Trophoblast cell (in vitro differentiated cells and primary cell): ENCODE results near the gene PRXL2A.

ENCODE experiments used
- DNase-seq, 2 donors: peaks; one replicate each; pipeline ENCODE4 v3.0.0-alpha.2; 2016
- H2AFZ ChIP-seq: 2 replicates; pipeline ENCODE4 v1.6.1; 2013; ENCODE audit warnings: low read length, moderate library complexity, mild to moderate bottlenecking; ENCODE audit not compliant: insufficient read depth, poor library complexity
- H2AK5ac ChIP-seq: 2 replicates; pipeline ENCODE4 v1.6.1; 2013; ENCODE audit warnings: mild to moderate bottlenecking, low read length
- H2BK120ac ChIP-seq: 2 replicates; pipeline ENCODE4 v1.6.1; 2013; ENCODE audit warnings: low read length, mild to moderate bottlenecking, moderate library complexity; ENCODE audit not compliant: insufficient read depth, poor library complexity
- H2BK12ac ChIP-seq: 2 replicates; pipeline ENCODE4 v1.6.1; 2013; ENCODE audit warnings: mild to moderate bottlenecking, low read length, moderate library complexity
- H2BK5ac ChIP-seq: 2 replicates; pipeline ENCODE4 v1.6.1; 2013; ENCODE audit warnings: low read length, low read depth, moderate library complexity, mild to moderate bottlenecking; ENCODE audit not compliant: poor library complexity
- H3K14ac ChIP-seq: 2 replicates; pipeline ENCODE4 v1.6.1; 2013; ENCODE audit warnings: mild to moderate bottlenecking, low read length
- H3K18ac ChIP-seq: 2 replicates; pipeline ENCODE4 v1.6.1; 2013; ENCODE audit warnings: mild to moderate bottlenecking, low read length
- H3K23ac ChIP-seq: 2 replicates; pipeline ENCODE4 v1.6.1; 2013; ENCODE audit warnings: low read length
- H3K27ac ChIP-seq: 2 replicates; pipeline ENCODE4 v1.5.1; 2013; ENCODE audit warnings: low read depth, mild to moderate bottlenecking, inconsistent platforms, low read length, moderate library complexity
- H3K27me3 ChIP-seq: 2 replicates; pipeline ENCODE4 v1.6.1; 2013; ENCODE audit warnings: inconsistent platforms, mild to moderate bottlenecking, low read length, moderate library complexity; ENCODE audit not compliant: insufficient read depth
- H3K36me3 ChIP-seq, 2 experiments: 1 replicate in 1 of 2; 2 replicates in 1 of 2; pipeline ENCODE4 v1.6.1; 2013; ENCODE audit warnings: low read length in 2 of 2, mild to moderate bottlenecking in 2 of 2, moderate library complexity in 1 of 2; ENCODE audit not compliant: insufficient read depth in 2 of 2, control insufficient read depth in 1 of 2
- H3K4ac ChIP-seq: 2 replicates; pipeline ENCODE4 v1.6.1; 2013; ENCODE audit warnings: low read depth, mild to moderate bottlenecking, low read length, moderate library complexity
- H3K4me1 ChIP-seq, 2 experiments: 1 replicate in 1 of 2; 2 replicates in 1 of 2; pipeline ENCODE4 v1.6.1; 2013; ENCODE audit warnings: low read length in 2 of 2, mild to moderate bottlenecking in 2 of 2, moderate library complexity in 1 of 2; ENCODE audit not compliant: insufficient read depth in 2 of 2, control insufficient read depth in 1 of 2
- H3K4me2 ChIP-seq: 2 replicates; pipeline ENCODE4 v1.6.1; 2013; ENCODE audit warnings: inconsistent platforms, mild to moderate bottlenecking, low read length, moderate library complexity
- H3K4me3 ChIP-seq: 2 replicates; pipeline ENCODE4 v1.5.1; 2013; ENCODE audit warnings: mild to moderate bottlenecking, low read depth, low read length, inconsistent platforms
- H3K79me1 ChIP-seq: one replicate; pipeline ENCODE4 v1.6.1; 2013; ENCODE audit warnings: low read length
- H3K79me2 ChIP-seq: 2 replicates; pipeline ENCODE4 v1.6.1; 2013; ENCODE audit warnings: low read length, mild to moderate bottlenecking; ENCODE audit not compliant: control insufficient read depth, insufficient read depth, poor library complexity
- H3K9ac ChIP-seq: 2 replicates; pipeline ENCODE4 v1.6.1; 2013; ENCODE audit warnings: mild to moderate bottlenecking, low read length
- H3K9me3 ChIP-seq: 2 replicates; pipeline ENCODE4 v1.6.1; 2013; ENCODE audit warnings: low read depth, mild to moderate bottlenecking, control low read depth, inconsistent platforms, low read length; ENCODE audit not compliant: insufficient read depth
- H4K12ac ChIP-seq: 2 replicates; pipeline ENCODE4 v1.6.1; 2013; ENCODE audit warnings: low read depth, mild to moderate bottlenecking, low read length, moderate library complexity
- H4K8ac ChIP-seq: 2 replicates; pipeline ENCODE4 v1.6.1; 2013; ENCODE audit warnings: low read depth, mild to moderate bottlenecking, low read length, moderate library complexity
- H4K91ac ChIP-seq: one replicate; pipeline ENCODE4 v1.6.1; 2013; ENCODE audit warnings: low read depth, mild to moderate bottlenecking, low read length, moderate library complexity
- WGBS: extraction: QIAGEN DNeasy Blood & Tissue Kit; methylation state at CpG from one replicate; pipeline ENCODE4 v1.1.7; 2013; ENCODE audit warnings: missing lambda C conversion rate; ENCODE audit not compliant: insufficient read length, insufficient coverage; ENCODE audit errors: extremely low coverage; 5-methylcytosine and 5-hydroxymethylcytosine counted together

PRXL2A gene

DNA sequence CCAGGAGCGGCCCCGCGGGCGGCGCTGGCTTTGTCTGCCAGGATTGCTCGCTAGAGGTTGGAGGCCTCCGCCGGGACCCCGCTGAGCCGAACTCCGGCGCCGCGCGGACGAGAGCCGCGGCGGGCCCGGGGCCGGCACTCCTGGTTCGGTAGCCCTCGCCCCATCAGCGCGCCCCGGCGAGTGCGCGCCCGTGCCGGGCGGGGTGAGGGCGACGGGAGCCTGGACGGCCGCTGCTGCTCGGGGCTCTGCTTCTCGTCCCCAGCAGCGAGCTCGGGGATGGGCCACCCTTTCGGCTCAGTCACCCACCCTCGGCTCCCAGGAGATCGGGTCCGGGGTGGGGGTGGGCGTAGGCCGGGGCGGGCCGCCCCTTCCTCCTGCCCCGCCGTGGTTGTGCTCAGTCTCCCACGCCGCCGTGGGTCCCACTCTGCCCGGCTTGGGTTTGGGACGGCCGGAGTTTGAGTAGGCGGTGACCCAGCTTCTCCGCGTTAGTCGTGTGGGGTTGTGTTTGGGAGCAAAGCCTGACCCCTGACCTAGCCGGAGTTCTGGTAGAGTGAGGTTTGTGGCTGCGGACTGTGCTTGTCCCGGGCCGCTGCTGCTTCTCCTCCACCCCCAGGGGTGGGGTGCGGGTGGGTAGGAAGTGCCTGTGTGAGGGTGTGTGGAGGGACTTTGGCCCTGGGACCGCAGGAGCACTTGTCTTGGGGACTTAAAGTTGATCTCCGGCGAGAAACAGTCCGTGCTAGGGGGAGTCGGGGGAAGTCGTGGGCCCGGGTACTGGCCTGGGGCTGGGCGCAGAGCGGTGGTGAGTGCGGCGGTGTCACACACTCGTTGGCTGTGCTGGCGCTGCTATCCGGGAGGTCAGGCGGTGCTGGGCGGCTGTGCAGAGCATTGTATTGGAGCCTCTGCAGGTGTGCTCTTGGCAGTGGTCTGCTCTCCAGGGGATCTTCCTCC, 46.4 kb downstream of the PRXL2A start:
- Histone ChIP-seq H3K23ac (no peak overlapping the region), H3K79me2 (peaks cover 44% of the 10 kb centered on the region), H3K18ac (peak overlapping the region; percentile 40), H3K4me2 (peak overlapping the region; percentile 68), H3K4ac (peak overlapping the region; percentile 98), H2BK12ac (peak overlapping the region; percentile 47), H3K27ac (peak overlapping the region; percentile 95), H3K14ac (peak overlapping the region; percentile 98), H3K9me3 (peaks cover 1% of the 10 kb centered on the region), H3K27me3 (no peaks in the 10 kb centered on the region), H3K79me1 (peaks cover 27% of the 10 kb centered on the region), H3K9ac (peak overlapping the region; percentile 96), H3K4me3 (peak overlapping the region; percentile 92), H4K91ac (peak overlapping the region; percentile 99), H4K12ac (peak overlapping the region; percentile 92), H2BK5ac (peak overlapping the region; percentile 96), H2AK5ac (peak overlapping the region; percentile 71), H2BK120ac (peak overlapping the region; percentile 90), H4K8ac (peak overlapping the region; percentile 93), H2AFZ (peak overlapping the region; percentile 87), H3K36me3 (peaks cover 0 to 5% of the 10 kb centered on the region in 2 experiments), H3K4me1 (peaks cover 36 to 41% of the 10 kb centered on the region in 2 experiments)
- WGBS = no CpG with 5 or more reads among the region's 81 CpGs
- DNase-seq = peak in 1 of 2 donors; percentile 48

DNA sequence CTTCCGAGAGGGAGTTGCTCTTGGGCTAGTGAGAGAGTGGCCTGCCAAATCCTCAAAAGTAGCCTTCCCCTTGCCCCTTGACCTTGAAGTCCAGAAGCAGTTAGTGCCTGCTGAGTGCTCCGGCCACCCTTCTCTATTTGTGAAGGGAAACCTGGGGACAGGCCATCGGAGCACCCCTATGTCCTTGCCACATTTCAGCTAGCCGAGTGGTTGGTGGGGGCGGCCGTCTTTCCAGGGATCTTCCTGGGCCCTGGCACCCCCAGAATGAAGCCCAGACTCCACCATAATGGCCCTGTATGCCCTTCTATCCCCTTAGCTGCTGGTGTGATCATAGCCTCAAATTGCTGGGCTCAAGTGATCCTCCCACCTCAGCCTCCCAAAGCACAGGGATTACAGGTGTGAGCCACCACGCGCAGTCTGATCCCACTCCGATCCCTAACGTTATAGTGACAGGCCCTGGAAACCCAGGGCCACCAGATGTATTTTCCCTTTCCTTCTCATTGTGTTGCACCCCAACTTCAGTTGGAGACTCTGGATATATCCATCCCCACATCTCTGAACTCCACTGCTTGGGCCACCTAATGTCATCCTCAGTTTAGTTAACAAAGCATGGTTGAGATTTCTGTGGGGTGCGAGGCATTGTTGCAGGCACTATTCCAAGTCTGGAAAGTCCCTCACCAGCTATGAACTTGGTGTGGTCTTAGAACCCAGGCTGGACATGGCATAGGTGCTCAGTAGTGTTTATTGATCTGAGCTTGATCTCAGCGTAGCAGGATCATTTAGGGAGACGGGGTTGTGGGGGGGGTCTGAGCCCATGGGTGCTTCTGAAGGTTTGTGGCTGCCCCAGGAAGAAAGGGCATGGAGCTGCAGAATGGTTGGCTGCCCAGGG, 47.4 kb downstream of the PRXL2A start:
- no CpG with 5 or more reads among the region's 13 CpGs for WGBS
- Histone ChIP-seq H4K8ac (no peak overlapping the region), H3K9ac (peak overlapping the region; percentile 96), H2BK12ac (no peak overlapping the region), H2BK5ac (no peak overlapping the region), H2AFZ (no peak overlapping the region), H3K79me1 (peaks cover 31% of the 10 kb centered on the region), H3K27ac (no peak overlapping the region), H4K91ac (no peak overlapping the region), H2BK120ac (no peak overlapping the region), H2AK5ac (no peak overlapping the region), H3K79me2 (peaks cover 44% of the 10 kb centered on the region), H3K9me3 (peaks cover 1% of the 10 kb centered on the region), H3K27me3 (no peaks in the 10 kb centered on the region), H3K4me1 (peaks cover 40 to 48% of the 10 kb centered on the region in 2 experiments), H3K4me3 (peak overlapping the region; percentile 92), H3K18ac (peak overlapping the region; percentile 53), H3K14ac (peak overlapping the region; percentile 29), H3K36me3 (peaks cover 0 to 5% of the 10 kb centered on the region in 2 experiments), H3K4ac (peak overlapping the region; percentile 98), H4K12ac (no peak overlapping the region), H3K23ac (peak overlapping the region; percentile 44), H3K4me2 (peak overlapping the region; percentile 68)
- no peak for DNase-seq

DNA sequence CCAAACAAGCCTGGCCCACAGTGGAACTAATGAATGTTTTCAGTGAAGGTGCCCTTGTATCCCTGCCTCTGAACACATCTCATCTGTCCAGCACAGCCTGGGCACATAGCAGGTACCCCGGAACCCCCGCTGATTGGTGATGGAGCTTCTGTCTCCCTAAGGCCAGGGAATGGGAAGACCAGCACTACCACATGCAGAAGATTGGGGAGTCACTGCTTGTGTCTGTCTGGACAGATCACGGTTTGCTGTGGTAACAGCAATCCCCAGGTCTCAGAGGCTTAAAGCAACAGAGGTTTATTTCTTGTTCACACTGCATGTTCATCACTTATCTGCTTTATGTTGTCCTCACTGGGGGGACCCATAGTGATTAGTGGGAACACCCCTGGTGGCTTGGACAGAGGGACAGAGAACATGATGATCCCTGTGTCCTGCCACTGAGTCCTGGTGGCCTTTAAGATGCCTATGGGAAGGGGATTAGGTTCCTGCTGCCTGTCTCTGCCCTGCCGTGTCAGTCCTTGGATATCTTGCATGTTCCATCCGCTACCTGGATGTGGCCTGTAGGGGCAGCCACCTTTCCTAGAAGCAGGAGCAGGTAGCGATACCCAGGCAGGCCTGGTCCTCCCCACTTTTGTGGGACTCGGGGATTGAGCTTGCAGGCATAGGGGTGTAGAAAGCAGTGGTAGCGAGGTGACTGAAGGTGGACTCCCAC, 49.4 kb downstream of the PRXL2A start:
- Histone ChIP-seq H3K9ac (no peak overlapping the region), H3K4me1 (peaks cover 54 to 64% of the 10 kb centered on the region in 2 experiments), H3K14ac (peak overlapping the region; percentile 21), H2AK5ac (no peak overlapping the region), H3K18ac (no peak overlapping the region), H3K27me3 (no peaks in the 10 kb centered on the region), H2AFZ (no peak overlapping the region), H4K12ac (no peak overlapping the region), H3K79me1 (peaks cover 38% of the 10 kb centered on the region), H2BK120ac (no peak overlapping the region), H2BK5ac (no peak overlapping the region), H3K4me3 (no peak overlapping the region), H3K79me2 (peaks cover 52% of the 10 kb centered on the region), H3K9me3 (no peaks in the 10 kb centered on the region), H4K91ac (no peak overlapping the region), H4K8ac (no peak overlapping the region), H3K27ac (no peak overlapping the region), H3K4ac (peak overlapping the region; percentile 81), H3K4me2 (no peak overlapping the region), H2BK12ac (no peak overlapping the region), H3K23ac (no peak overlapping the region), H3K36me3 (peaks cover 0 to 5% of the 10 kb centered on the region in 2 experiments)
- no peak for DNase-seq
- WGBS = no CpG with 5 or more reads among the region's 8 CpGs

DNA sequence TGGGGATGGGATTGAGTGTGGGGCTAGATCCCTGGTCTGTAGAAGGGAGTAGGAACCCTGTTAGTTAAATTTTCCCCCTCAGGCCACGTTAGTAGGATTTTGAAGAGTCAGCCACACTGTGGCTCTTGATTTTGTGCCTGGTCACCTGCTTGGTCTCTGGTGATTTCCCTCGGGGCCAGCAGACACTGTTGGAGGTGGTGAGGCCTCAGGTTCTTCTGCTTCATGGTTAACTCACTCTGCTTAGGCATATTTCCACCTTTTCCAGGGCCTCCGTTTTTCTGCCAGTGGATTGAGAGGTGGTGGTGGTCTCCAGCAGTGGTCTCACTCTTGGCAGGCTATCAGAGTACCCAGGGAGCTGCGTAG, 49.9 kb downstream of the PRXL2A start:
- Histone ChIP-seq H4K12ac (no peak overlapping the region), H2AK5ac (no peak overlapping the region), H3K36me3 (peaks cover 0 to 5% of the 10 kb centered on the region in 2 experiments), H3K23ac (no peak overlapping the region), H3K79me2 (peaks cover 55% of the 10 kb centered on the region), H2BK5ac (no peak overlapping the region), H3K18ac (no peak overlapping the region), H3K79me1 (peaks cover 37% of the 10 kb centered on the region), H2AFZ (no peak overlapping the region), H3K27me3 (no peaks in the 10 kb centered on the region), H3K14ac (no peak overlapping the region), H3K4me2 (no peak overlapping the region), H3K4me1 (peaks cover 56 to 66% of the 10 kb centered on the region in 2 experiments), H3K9ac (peak overlapping the region; percentile 28), H3K4ac (peak overlapping the region; percentile 11), H2BK12ac (no peak overlapping the region), H3K4me3 (no peak overlapping the region), H4K91ac (no peak overlapping the region), H3K27ac (no peak overlapping the region), H3K9me3 (no peaks in the 10 kb centered on the region), H2BK120ac (no peak overlapping the region), H4K8ac (no peak overlapping the region)
- no CpG with 5 or more reads among the region's 4 CpGs for WGBS
- DNase-seq = no peak
